Measurements from ENCODE around the gene FNDC7. TPM values are rescaled to one million over a fixed set of nuclear protein-coding genes. Genes with fewer than 3 reads are reported as not detected.

Gene FNDC7
- total and polyA plus RNA-seq, 10 of the 15 experiments (the other 5 are each of a cell fraction or from before 2014, with no cell fraction given): not detected

DNA sequence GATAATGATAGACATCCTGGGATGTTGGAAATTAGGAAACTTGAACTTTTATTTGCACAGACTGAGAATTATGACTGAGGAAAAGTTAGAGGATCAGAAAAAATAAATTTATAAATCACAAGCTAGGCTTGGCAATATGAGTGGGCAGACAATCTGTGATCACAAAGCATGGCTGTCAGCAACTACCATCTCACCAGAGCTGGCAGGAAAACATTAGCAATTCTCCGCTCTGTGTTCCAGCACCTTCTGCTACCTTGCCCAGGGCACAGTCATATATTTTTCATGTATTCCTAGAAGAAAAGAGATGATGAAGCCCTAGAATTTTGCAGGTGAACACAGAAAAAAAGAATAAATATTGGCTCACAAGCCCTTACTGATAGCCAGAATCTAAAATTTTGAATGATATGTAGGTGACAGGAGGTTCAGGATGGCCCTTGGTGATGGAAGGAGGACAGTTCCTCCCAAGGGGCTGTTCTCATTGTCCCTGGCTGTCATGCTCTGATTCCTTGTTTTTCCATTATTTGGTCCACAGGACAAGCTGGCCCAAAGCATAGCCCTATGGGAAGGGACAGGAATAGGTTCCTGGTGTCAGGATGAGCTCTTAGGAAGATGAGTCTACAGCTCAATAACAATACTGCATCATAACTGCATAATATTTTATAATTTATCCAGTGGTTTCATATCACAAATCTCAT is 21.6 kb downstream of the FNDC7 start:
- FAIRE-seq (no peak), ATAC-seq (no peak), DNase-seq (ENCODE audit: low read depth, low spot score) (no peak)
- Histone ChIP-seq H3K36me3 (ENCODE audit: control insufficient read depth in 2 of 2, insufficient read depth in 2 of 2, low read length in 1 of 2) (no peaks in the 10 kb centered on the region), H3K4me3 (no peak overlapping the region), H4K20me1 (ENCODE audit: control insufficient read depth, insufficient read depth) (no peaks in the 10 kb centered on the region), H3K9me3 (replicated peaks; ENCODE audit: control insufficient read depth, insufficient read depth, low read length) (no peaks in the 10 kb centered on the region), H3K27ac (ENCODE audit: control insufficient read depth, insufficient read depth) (no peak overlapping the region), H3K4me1 (ENCODE audit: control insufficient read depth, insufficient read depth, low read length) (no peaks in the 10 kb centered on the region), H3K27me3 (replicated peaks in 1 of 2; ENCODE audit: control insufficient read depth in 2 of 2, insufficient read depth in 2 of 2, low read length in 1 of 2) (no peaks in the 10 kb centered on the region; a peak in 1 of 4 replicates), H3K4me2 (ENCODE audit: control insufficient read depth, insufficient read depth) (no peak overlapping the region), H2AFZ (ENCODE audit: control insufficient read depth, low read depth, low read length) (no peak overlapping the region), H3K9ac (ENCODE audit: control insufficient read depth, insufficient read depth, low read length) (no peak overlapping the region), H3K79me2 (ENCODE audit: control insufficient read depth, insufficient read depth, low read length) (no peaks in the 10 kb centered on the region)
- 100% methylated on average over 1 of the region's 1 CpG for WGBS (ENCODE audit: insufficient coverage, insufficient replicate concordance, low lambda C conversion rate, missing lambda C conversion rate)
- RAD21 ChIA-PET (ENCODE audit: unreplicated experiment): no interaction called here
- SMC1A ChIA-PET (ENCODE audit: uncharacterized antibody, unreplicated experiment): no interaction called here
- POLR2A ChIA-PET: interaction anchor here (1.3 kb wide), 1 partner anchor 14 kb away, joined by 3 read pairs; no protein-coding TSS in a partner anchor
- in situ Hi-C loops (cut with MboI) (no loop called here), intact Hi-C loops (cut with micrococcal nuclease; ENCODE audit: unreplicated experiment) (no loop called here)
- BruUV-seq (replicated peaks): no TSS peak
- CTCF ChIA-PET: interaction anchor here (0.9 to 1.0 kb wide), 2 partner anchors 11 to 12 kb away, joined by 3 read pairs; no protein-coding TSS in a partner anchor
- TF ChIP-seq SUPT20H (IDR thresholded peaks at IDR 0.05; ENCODE audit: borderline replicate concordance, control insufficient read depth, low read depth, low read length): no peak
- no peak for TF ChIP-seq TCF12 (IDR thresholded peaks at IDR 0.05; ENCODE audit: low read depth, low read length)
- TF ChIP-seq, protein P1, sequence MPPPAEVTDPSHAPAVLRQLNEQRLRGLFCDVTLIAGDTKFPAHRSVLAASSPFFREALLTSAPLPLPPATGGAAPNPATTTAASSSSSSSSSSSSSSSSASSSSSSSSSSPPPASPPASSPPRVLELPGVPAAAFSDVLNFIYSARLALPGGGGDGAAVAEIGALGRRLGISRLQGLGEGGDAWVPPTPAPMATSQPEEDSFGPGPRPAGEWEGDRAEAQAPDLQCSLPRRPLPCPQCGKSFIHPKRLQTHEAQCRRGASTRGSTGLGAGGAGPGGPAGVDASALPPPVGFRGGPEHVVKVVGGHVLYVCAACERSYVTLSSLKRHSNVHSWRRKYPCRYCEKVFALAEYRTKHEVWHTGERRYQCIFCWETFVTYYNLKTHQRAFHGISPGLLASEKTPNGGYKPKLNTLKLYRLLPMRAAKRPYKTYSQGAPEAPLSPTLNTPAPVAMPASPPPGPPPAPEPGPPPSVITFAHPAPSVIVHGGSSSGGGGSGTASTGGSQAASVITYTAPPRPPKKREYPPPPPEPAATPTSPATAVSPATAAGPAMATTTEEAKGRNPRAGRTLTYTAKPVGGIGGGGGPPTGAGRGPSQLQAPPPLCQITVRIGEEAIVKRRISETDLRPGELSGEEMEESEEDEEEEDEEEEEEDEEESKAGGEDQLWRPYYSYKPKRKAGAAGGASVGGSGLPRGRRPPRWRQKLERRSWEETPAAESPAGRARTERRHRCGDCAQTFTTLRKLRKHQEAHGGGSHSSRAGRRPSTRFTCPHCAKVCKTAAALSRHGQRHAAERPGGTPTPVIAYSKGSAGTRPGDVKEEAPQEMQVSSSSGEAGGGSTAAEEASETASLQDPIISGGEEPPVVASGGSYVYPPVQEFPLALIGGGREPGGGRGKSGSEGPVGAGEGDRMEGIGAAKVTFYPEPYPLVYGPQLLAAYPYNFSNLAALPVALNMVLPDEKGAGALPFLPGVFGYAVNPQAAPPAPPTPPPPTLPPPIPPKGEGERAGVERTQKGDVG (CRISPR knock-in tag; IDR thresholded peaks at IDR 0.05): no peak
- TF ChIP-seq SMARCA5 (IDR thresholded peaks at IDR 0.05): no peak
- TF ChIP-seq CHD1 (IDR thresholded peaks at IDR 0.05; ENCODE audit: low read depth, low read length): no peak
- no peak for TF ChIP-seq MTA3 (IDR thresholded peaks at IDR 0.05; ENCODE audit: borderline replicate concordance, low read length)
- TF ChIP-seq NR2C1 (IDR thresholded peaks at IDR 0.05): no peak
- TF ChIP-seq, protein P2, sequence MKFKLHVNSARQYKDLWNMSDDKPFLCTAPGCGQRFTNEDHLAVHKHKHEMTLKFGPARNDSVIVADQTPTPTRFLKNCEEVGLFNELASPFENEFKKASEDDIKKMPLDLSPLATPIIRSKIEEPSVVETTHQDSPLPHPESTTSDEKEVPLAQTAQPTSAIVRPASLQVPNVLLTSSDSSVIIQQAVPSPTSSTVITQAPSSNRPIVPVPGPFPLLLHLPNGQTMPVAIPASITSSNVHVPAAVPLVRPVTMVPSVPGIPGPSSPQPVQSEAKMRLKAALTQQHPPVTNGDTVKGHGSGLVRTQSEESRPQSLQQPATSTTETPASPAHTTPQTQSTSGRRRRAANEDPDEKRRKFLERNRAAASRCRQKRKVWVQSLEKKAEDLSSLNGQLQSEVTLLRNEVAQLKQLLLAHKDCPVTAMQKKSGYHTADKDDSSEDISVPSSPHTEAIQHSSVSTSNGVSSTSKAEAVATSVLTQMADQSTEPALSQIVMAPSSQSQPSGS (IDR thresholded peaks at IDR 0.05; ENCODE audit: low read length): no peak
- TF ChIP-seq IKZF1 (conservative IDR thresholded peaks at IDR 0.05): no peak
- no peak for TF ChIP-seq RUNX3 (IDR thresholded peaks at IDR 0.05; ENCODE audit: low read length)
- no peak for TF ChIP-seq BHLHE40 (IDR thresholded peaks at IDR 0.05; ENCODE audit: borderline replicate concordance in 1 of 2, low read depth in 2 of 2, low read length in 1 of 2)
- TF ChIP-seq ZNF217 (IDR thresholded peaks at IDR 0.05): no peak
- TF ChIP-seq RAD21 (IDR thresholded peaks at IDR 0.05; ENCODE audit: insufficient read depth, low read depth, low read length): no peak
- TF ChIP-seq NFYB (IDR thresholded peaks at IDR 0.05; ENCODE audit: insufficient read depth, low read depth, low read length): no peak
- TF ChIP-seq STAT1 (conservative IDR thresholded peaks at IDR 0.05): no peak
- TF ChIP-seq NBN (IDR thresholded peaks at IDR 0.05): no peak
